ENCODE measurements around the gene TMEM219. TPM values are rescaled to one million over a fixed set of nuclear protein-coding genes. Genes with fewer than 3 reads are reported as not detected.

The TMEM219 gene
- total and polyA plus RNA-seq, 9 of the 15 experiments (the other 6 are each of a cell fraction or from before 2014, with no cell fraction given) = 35.3 to 62.8 (median 55.5) TPM

DNA sequence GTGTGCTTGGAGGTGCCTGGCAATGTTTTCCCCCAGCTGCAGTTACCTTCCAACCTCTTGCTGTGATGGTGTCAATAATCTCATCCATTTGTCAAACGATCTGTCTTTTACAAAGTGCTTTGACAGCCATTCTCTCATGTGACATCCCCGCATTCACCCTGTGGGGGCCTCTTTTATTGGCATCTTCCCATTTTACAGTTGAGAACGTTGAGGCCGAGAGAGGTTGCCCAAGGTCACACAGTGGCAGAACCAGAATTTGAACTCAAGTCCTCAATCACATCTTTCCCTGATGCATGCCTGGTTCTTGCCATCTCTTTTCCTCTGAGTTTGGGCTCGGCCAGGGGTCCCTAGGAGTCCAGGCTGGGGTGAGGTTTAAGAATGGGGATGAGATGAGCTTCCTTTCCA is 13.3 kb downstream of the TMEM219 start (continued):
- TF ChIP-seq HDAC3 (IDR thresholded peaks at IDR 0.05; ENCODE audit: borderline replicate concordance, partially characterized antibody) (no peak), ADNP (tag; IDR thresholded peaks at IDR 0.05) (peak; percentile 84), POU5F1 (IDR thresholded peaks at IDR 0.05; ENCODE audit: borderline replicate concordance, low read depth, low read length, partially characterized antibody) (no peak), PTBP1 (IDR thresholded peaks at IDR 0.05; ENCODE audit: low read depth, low read length) (peak; percentile 85; the same call in 1 of the 2 replicates), SIN3B (IDR thresholded peaks at IDR 0.05; ENCODE audit: low read depth) (0 out of 2 replicates have a peak, but pooled peaks have one; percentile 11), ZNF431 (CRISPR knock-in tag; IDR thresholded peaks at IDR 0.05) (no peak), ZBTB34 (CRISPR knock-in tag; IDR thresholded peaks at IDR 0.05) (no peak), ZNF785 (CRISPR knock-in tag; IDR thresholded peaks at IDR 0.05) (no peak), ZNF143 (CRISPR knock-in tag; IDR thresholded peaks at IDR 0.05) (no peak), EZH2 (IDR thresholded peaks at IDR 0.05; ENCODE audit: borderline replicate concordance, low read depth, low read length) (no peak), NFRKB (IDR thresholded peaks at IDR 0.05; ENCODE audit: low read depth) (no peak), RCOR1 (IDR thresholded peaks at IDR 0.05; ENCODE audit: borderline replicate concordance in 1 of 2, low read depth in 2 of 2, low read length in 2 of 2) (peak in 1 of 2 experiments; percentile 74; a peak in 2 of 4 replicates), FOS (IDR thresholded peaks at IDR 0.05; ENCODE audit: extremely low read depth, insufficient read length) (no peak), ZNF764 (CRISPR knock-in tag; IDR thresholded peaks at IDR 0.05; ENCODE audit: low read depth) (no peak), RBM25 (IDR thresholded peaks at IDR 0.05; ENCODE audit: low read depth, low read length, severe bottlenecking) (peak; percentile 98), SMARCA5 (IDR thresholded peaks at IDR 0.05) (peak; percentile 90), ZHX1 (conservative IDR thresholded peaks at IDR 0.05; ENCODE audit: low read length) (no peak), ETV1 (tag; conservative IDR thresholded peaks at IDR 0.05; ENCODE audit: low read depth) (no peak), CBX1 (IDR thresholded peaks at IDR 0.05; ENCODE audit: low read depth) (0 out of 2 replicates have a peak, but pooled peaks have one; percentile 53), MIER1 (IDR thresholded peaks at IDR 0.05; ENCODE audit: low read depth) (peak; percentile 22; the same call in 1 of the 2 replicates), U2AF2 (optimal IDR thresholded peaks at IDR 0.05; ENCODE audit: low read depth, low read length) (no peak), ZFPM2 (CRISPR knock-in tag; IDR thresholded peaks at IDR 0.05) (no peak), ZBTB8A (IDR thresholded peaks at IDR 0.05; ENCODE audit: partially characterized antibody) (no peak), OTX1 (CRISPR knock-in tag; IDR thresholded peaks at IDR 0.05) (no peak)
- TF ChIP-seq, protein P1, sequence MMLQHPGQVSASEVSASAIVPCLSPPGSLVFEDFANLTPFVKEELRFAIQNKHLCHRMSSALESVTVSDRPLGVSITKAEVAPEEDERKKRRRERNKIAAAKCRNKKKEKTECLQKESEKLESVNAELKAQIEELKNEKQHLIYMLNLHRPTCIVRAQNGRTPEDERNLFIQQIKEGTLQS (IDR thresholded peaks at IDR 0.05) = no peak
- TF ChIP-seq, protein P1 (CRISPR knock-in tag; conservative IDR thresholded peaks at IDR 0.05) = no peak
- TF ChIP-seq, protein P2, sequence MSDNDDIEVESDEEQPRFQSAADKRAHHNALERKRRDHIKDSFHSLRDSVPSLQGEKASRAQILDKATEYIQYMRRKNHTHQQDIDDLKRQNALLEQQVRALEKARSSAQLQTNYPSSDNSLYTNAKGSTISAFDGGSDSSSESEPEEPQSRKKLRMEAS (CRISPR knock-in tag; IDR thresholded peaks at IDR 0.05) = no peak
